ENCODE data around the gene GABRB1.

The GABRB1 gene

GRCh38 chr4:47045261-47045660 lies 13.9 kb downstream of the GABRB1 start:
- DNase-seq, result no peak

GRCh38 chr4:47049347-47049746 lies 18.0 kb downstream of the GABRB1 start:
- DNase-seq, result no peak

GRCh38 chr4:47050761-47051725 lies 19.7 kb downstream of the GABRB1 start:
- DNase-seq, result peak in 10 of 56 donors; percentile 0 to 25 (median 7)

GRCh38 chr4:47053485-47053884 lies 22.1 kb downstream of the GABRB1 start:
- DNase-seq, result no peak

- no peak for DNase-seq
Observed at GRCh38 chr4:47054130-47054529, 22.8 kb downstream of the GABRB1 start.

GRCh38 chr4:47057991-47058390 lies 26.6 kb downstream of the GABRB1 start:
- DNase-seq, result no peak

GRCh38 chr4:47060561-47060960 lies 29.2 kb downstream of the GABRB1 start:
- no peak for DNase-seq

- DNase-seq, result no peak
Observed at GRCh38 chr4:47061435-47061834, 30.1 kb downstream of the GABRB1 start.

- peak in 9 of 56 donors; percentile 8 to 70 (median 25) for DNase-seq
Observed at GRCh38 chr4:47065051-47065481, 33.7 kb downstream of the GABRB1 start.

GRCh38 chr4:47068986-47069385 lies 37.6 kb downstream of the GABRB1 start:
- no peak for DNase-seq

GRCh38 chr4:47071901-47072341 lies 40.6 kb downstream of the GABRB1 start:
- no peak for DNase-seq

GRCh38 chr4:47073647-47074046 lies 42.3 kb downstream of the GABRB1 start:
- no peak for DNase-seq

- no peak for DNase-seq
Observed at GRCh38 chr4:47074816-47075215, 43.4 kb downstream of the GABRB1 start.

GRCh38 chr4:47075262-47075661 lies 43.9 kb downstream of the GABRB1 start:
- DNase-seq, result no peak

- no peak for DNase-seq
Observed at GRCh38 chr4:47075919-47076318, 44.6 kb downstream of the GABRB1 start.

GRCh38 chr4:47084111-47084510 lies 52.7 kb downstream of the GABRB1 start:
- no peak for DNase-seq

GRCh38 chr4:47084795-47085194 lies 53.4 kb downstream of the GABRB1 start:
- DNase-seq, result no peak

- DNase-seq, result peak in 1 of 56 donors; percentile 5
Observed at GRCh38 chr4:47088298-47088697, 56.9 kb downstream of the GABRB1 start.

GRCh38 chr4:47095884-47096283 lies 64.5 kb downstream of the GABRB1 start:
- DNase-seq, result no peak

- DNase-seq, result no peak
Observed at GRCh38 chr4:47101453-47101852, 70.1 kb downstream of the GABRB1 start.

- DNase-seq, result no peak
Observed at GRCh38 chr4:47104986-47105385, 73.6 kb downstream of the GABRB1 start.

- DNase-seq, result no peak
Observed at GRCh38 chr4:47106561-47106960, 75.2 kb downstream of the GABRB1 start.

GRCh38 chr4:47109379-47109778 lies 78.0 kb downstream of the GABRB1 start:
- DNase-seq, result no peak

Data from nucleus accumbens (tissue), 56 donors.